ENCODE data around the gene TXNDC5.

TXNDC5 gene

GRCh38 chr6:7851780-7852179, 58.8 kb downstream of the TXNDC5 start:
- no peak for DNase-seq (ENCODE audit: low spot score)

GRCh38 chr6:7848229-7848628, 62.4 kb downstream of the TXNDC5 start:
- DNase-seq (ENCODE audit: low spot score): no peak

GRCh38 chr6:7846966-7847818, 63.4 kb downstream of the TXNDC5 start:
- DNase-seq (ENCODE audit: low spot score): no peak

- no peak for DNase-seq (ENCODE audit: low spot score)
These were observed 68.7 kb downstream of the TXNDC5 start for GRCh38 chr6:7841781-7842468.

DNA sequence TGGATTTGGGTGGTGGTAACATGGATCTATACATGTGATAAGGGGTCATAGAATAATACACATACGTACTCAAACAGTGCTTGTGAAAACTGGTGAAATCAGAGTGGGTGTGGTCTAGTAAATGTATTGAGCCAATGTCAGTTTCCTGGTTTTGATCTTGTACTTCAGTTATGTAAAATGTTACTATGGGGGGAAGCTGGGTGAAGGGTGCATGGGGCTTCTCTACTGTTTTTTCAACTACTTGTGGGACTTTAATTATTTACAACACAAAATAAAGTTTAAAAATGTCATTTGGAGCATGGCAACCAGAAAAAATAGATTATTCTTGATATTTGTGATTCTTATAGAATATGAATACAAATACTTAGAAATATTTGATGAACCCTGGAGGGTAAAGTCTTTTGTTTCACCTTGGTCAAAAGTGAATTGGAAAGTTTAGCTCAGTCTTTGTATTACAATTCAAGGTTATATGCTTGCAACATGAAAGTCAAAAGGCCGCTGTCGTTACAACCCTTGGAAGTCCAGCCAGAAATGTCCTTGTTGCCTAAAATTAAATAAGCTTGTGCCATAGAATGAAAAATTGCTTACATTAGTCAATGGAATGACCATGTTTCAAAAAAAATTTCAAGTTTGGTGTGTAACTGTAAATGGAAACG, 74.1 kb downstream of the TXNDC5 start:
- no peak for DNase-seq (ENCODE audit: low spot score)

DNA sequence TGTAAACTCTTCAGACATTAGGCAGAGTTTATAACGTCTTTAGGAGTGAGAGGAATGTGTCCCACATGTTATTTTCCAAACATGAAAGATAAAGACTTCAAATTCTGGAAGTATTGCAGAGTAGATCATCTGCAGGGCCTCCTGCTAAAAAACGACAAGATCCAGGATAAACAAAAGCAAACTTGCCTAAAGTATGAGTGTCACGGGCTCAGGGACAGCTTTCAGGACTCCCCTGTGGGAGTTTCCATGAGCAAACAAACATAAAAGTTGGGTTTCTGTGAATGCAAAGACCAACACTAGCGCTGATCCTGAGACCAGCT, 76.9 kb downstream of the TXNDC5 start:
- DNase-seq (ENCODE audit: low spot score): no peak

GRCh38 chr6:7832904-7833750, 77.5 kb downstream of the TXNDC5 start:
- no peak for DNase-seq (ENCODE audit: low spot score)
